Breast epithelium (tissue), 4 donors: ENCODE data around the gene GPR22. TPM values are rescaled to one million over a fixed set of nuclear protein-coding genes. Genes with fewer than 3 reads are reported as not detected.

Source experiments
- DNase-seq, 2 donors: peaks; one replicate each; pipeline ENCODE4 v3.0.0-alpha.2; 2019; ENCODE audit warnings: low spot score in 2 of 2
- H3K27ac ChIP-seq, 2 donors: fragments of 200-600 bp; sonication (generic) in 1 of 2; one replicate each; pipeline ENCODE4 v1.5.1; 2016 to 2019; ENCODE audit warnings: mild to moderate bottlenecking in 1 of 2
- H3K27me3 ChIP-seq, 2 donors: fragments of 200-600 bp; sonication (generic) in 1 of 2; one replicate each; pipeline versions ENCODE4 v1.5.1 to v1.6.0; 2017 to 2019; ENCODE audit warnings: control low read depth in 1 of 2, mild to moderate bottlenecking in 1 of 2
- H3K36me3 ChIP-seq: fragments of 200-600 bp; one replicate; pipeline ENCODE4 v1.5.1; 2019
- H3K4me1 ChIP-seq, 2 donors: fragments of 200-600 bp; sonication (generic); one replicate each; pipeline ENCODE4 v1.5.1; 2016 to 2019; ENCODE audit warnings: control low read depth in 1 of 2
- H3K4me3 ChIP-seq, 3 donors: fragments of 200-600 bp; sonication (generic); 1 replicate in 2 of 3; 2 replicates in 1 of 3; pipeline ENCODE4 v1.5.1; 2016 to 2019; ENCODE audit warnings: mild to moderate bottlenecking in 3 of 3, moderate library complexity in 2 of 3
- H3K9me3 ChIP-seq, 2 donors: fragments of 200-600 bp; sonication (generic) in 1 of 2; one replicate each; pipeline ENCODE4 v1.5.1; 2016 to 2019; ENCODE audit warnings: control low read depth in 1 of 2
- CTCF ChIP-seq, 3 donors: fragments of 450-650 bp; IDR thresholded peaks; one replicate each; pipeline ENCODE4 v1.5.1; 2016 to 2017; ENCODE audit warnings: antibody characterized with exemption in 3 of 3, mild to moderate bottlenecking in 3 of 3, moderate library complexity in 3 of 3
- POLR2A ChIP-seq: fragments of 450-650 bp; IDR thresholded peaks from one replicate; pipeline ENCODE4 v1.6.1; 2016; ENCODE audit warnings: antibody characterized with exemption, mild to moderate bottlenecking, moderate library complexity
- POLR2AphosphoS5 ChIP-seq, 3 donors: sonication (generic); formaldehyde crosslinking; IDR thresholded peaks; one replicate each; pipeline ENCODE4 v1.6.1; 2017; ENCODE audit warnings: antibody characterized with exemption in 3 of 3
- intact Hi-C: fragments of 100-400 bp; cut with DNase I; formaldehyde crosslinking; loops from one replicate; pipeline ENCODE4 v1.15.1; 2023; ENCODE audit warnings: low total_unique reads
- total RNA-seq, 3 donors: library from RNA; depleted of rRNA; stranded (reverse); fragments of >200 nt; gene quantifications; one replicate each; pipeline ENCODE4 v1.1.0, GENCODE V29; 2016

Gene GPR22
- total RNA-seq: not detected

- no peak within 1 kb of the TSS for H3K4me3 ChIP-seq
- H3K4me1 ChIP-seq: no peaks in the 10 kb centered on the region
- intact Hi-C loops: no loop called here
- no peaks in the 10 kb centered on the region for H3K9me3 ChIP-seq
- DNase-seq: no peak
- no peak within 1 kb of the TSS for H3K27ac ChIP-seq
- H3K27me3 ChIP-seq: no peaks in the 10 kb centered on the region
- TF ChIP-seq POLR2AphosphoS5 (IDR thresholded peaks at IDR 0.05) (no peak), CTCF (IDR thresholded peaks at IDR 0.05) (no peak), POLR2A (no peak)
- no peaks in the 10 kb centered on the region for H3K36me3 ChIP-seq
These were observed at the start of gene GPR22 for GRCh38 chr7:107469929-107470328. GPR22 (plus strand) TSS chr7:107470057; CDS start chr7:107474061, 4,004 bp downstream.

GRCh38 chr7:107427462-107427861 is 42.4 kb upstream of the GPR22 start:
- H3K27ac ChIP-seq: no peak overlapping the region
- DNase-seq: no peak
- no peaks in the 10 kb centered on the region for H3K9me3 ChIP-seq
- no peaks in the 10 kb centered on the region for H3K27me3 ChIP-seq
- H3K4me1 ChIP-seq: no peaks in the 10 kb centered on the region
- no peak for TF ChIP-seq POLR2AphosphoS5 (IDR thresholded peaks at IDR 0.05)
- TF ChIP-seq CTCF (IDR thresholded peaks at IDR 0.05): no peak
- no peak for TF ChIP-seq POLR2A
- intact Hi-C loops: no loop called here
- H3K36me3 ChIP-seq: no peaks in the 10 kb centered on the region
- H3K4me3 ChIP-seq: no peak overlapping the region

- Histone ChIP-seq H3K36me3 (no peaks in the 10 kb centered on the region), H3K9me3 (no peaks in the 10 kb centered on the region), H3K27ac (no peak overlapping the region), H3K27me3 (no peaks in the 10 kb centered on the region), H3K4me1 (no peaks in the 10 kb centered on the region), H3K4me3 (no peak overlapping the region)
- intact Hi-C loops: no loop called here
- no peak for DNase-seq
- TF ChIP-seq POLR2AphosphoS5 (IDR thresholded peaks at IDR 0.05) (no peak), CTCF (IDR thresholded peaks at IDR 0.05) (no peak), POLR2A (no peak)
These were observed 41.2 kb upstream of the GPR22 start for GRCh38 chr7:107428642-107429041.

- DNase-seq: no peak
- Histone ChIP-seq H3K27ac (no peak overlapping the region), H3K27me3 (no peaks in the 10 kb centered on the region), H3K36me3 (no peaks in the 10 kb centered on the region), H3K9me3 (no peaks in the 10 kb centered on the region), H3K4me3 (no peak overlapping the region), H3K4me1 (no peaks in the 10 kb centered on the region)
- intact Hi-C loops: no loop called here
- TF ChIP-seq CTCF (IDR thresholded peaks at IDR 0.05) (no peak), POLR2AphosphoS5 (IDR thresholded peaks at IDR 0.05) (no peak), POLR2A (no peak)
These were observed 39.8 kb upstream of the GPR22 start for GRCh38 chr7:107430057-107430456.

- H3K4me3 ChIP-seq: no peak overlapping the region
These were observed 37.6 kb upstream of the GPR22 start for GRCh38 chr7:107432261-107432660.

More at GRCh38 chr7:107432261-107432660, 37.6 kb upstream of the GPR22 start:
- Histone ChIP-seq H3K9me3 (no peaks in the 10 kb centered on the region), H3K36me3 (no peaks in the 10 kb centered on the region), H3K4me1 (no peaks in the 10 kb centered on the region), H3K27me3 (no peaks in the 10 kb centered on the region), H3K27ac (no peak overlapping the region)
- no peak for DNase-seq
- TF ChIP-seq POLR2A (no peak), POLR2AphosphoS5 (IDR thresholded peaks at IDR 0.05) (no peak), CTCF (IDR thresholded peaks at IDR 0.05) (no peak)
- intact Hi-C loops: no loop called here
